GM23248 (cell line): Measurements from ENCODE around the gene TANGO6. TPM values are rescaled to one million over a fixed set of nuclear protein-coding genes. Genes with fewer than 3 reads are reported as not detected.

Experiments used
- DNase-seq: peaks from one replicate; pipeline ENCODE4 v3.0.0-alpha.2; 2015
- H2AFZ ChIP-seq: fragments of 200-600 bp; sonication (generic); 2 replicates; pipeline ENCODE4 v1.6.1; 2016; ENCODE audit warnings: antibody characterized with exemption
- H3F3A ChIP-seq: fragments of 200-600 bp; sonication (generic); 2 replicates; pipeline ENCODE4 v1.6.1; 2016; ENCODE audit warnings: mild to moderate bottlenecking, antibody characterized with exemption, mixed run types; ENCODE audit not compliant: insufficient read depth
- H3K27ac ChIP-seq: fragments of 200-600 bp; sonication (generic); 2 replicates; pipeline ENCODE4 v1.5.1; 2016; ENCODE audit warnings: mild to moderate bottlenecking
- H3K27me3 ChIP-seq: fragments of 200-600 bp; sonication (generic); replicated peaks from 2 replicates; pipeline ENCODE4 v1.6.1; 2016; ENCODE audit warnings: mild to moderate bottlenecking; ENCODE audit not compliant: insufficient read depth
- H3K36me3 ChIP-seq: fragments of 200-600 bp; sonication (generic); 2 replicates; pipeline ENCODE4 v1.6.1; 2016; ENCODE audit warnings: low read depth, mild to moderate bottlenecking
- H3K4me1 ChIP-seq: fragments of 200-600 bp; sonication (generic); 2 replicates; pipeline ENCODE4 v1.6.1; 2016; ENCODE audit warnings: mild to moderate bottlenecking; ENCODE audit not compliant: insufficient read depth
- H3K4me2 ChIP-seq: fragments of 200-600 bp; sonication (generic); one replicate; pipeline ENCODE4 v1.6.1; 2016; ENCODE audit warnings: mild to moderate bottlenecking; ENCODE audit not compliant: unreplicated experiment
- H3K4me3 ChIP-seq: fragments of 200-600 bp; sonication (generic); 2 replicates; pipeline ENCODE4 v1.5.1; 2016; ENCODE audit warnings: mild to moderate bottlenecking
- H3K79me2 ChIP-seq: fragments of 200-600 bp; sonication (generic); 2 replicates; pipeline ENCODE4 v1.6.1; 2016; ENCODE audit warnings: mild to moderate bottlenecking; ENCODE audit not compliant: insufficient read depth
- H3K9ac ChIP-seq: fragments of 200-600 bp; sonication (generic); 2 replicates; pipeline ENCODE4 v1.6.1; 2016; ENCODE audit warnings: mild to moderate bottlenecking
- H3K9me2 ChIP-seq: fragments of 200-600 bp; sonication (generic); 2 replicates; pipeline ENCODE4 v1.6.1; 2016; ENCODE audit warnings: mixed run types, mild to moderate bottlenecking, moderate library complexity; ENCODE audit not compliant: insufficient read depth
- H3K9me3 ChIP-seq: fragments of 200-600 bp; sonication (generic); one replicate; pipeline ENCODE4 v1.6.1; 2017; ENCODE audit warnings: low read depth
- H4K20me1 ChIP-seq: fragments of 200-600 bp; sonication (generic); 2 replicates; pipeline ENCODE4 v1.6.0; 2016; ENCODE audit not compliant: insufficient read depth
- EZH2 ChIP-seq: fragments of 200-600 bp; sonication (generic); IDR thresholded peaks from 2 replicates; pipeline ENCODE4 v1.6.1; 2018; ENCODE audit warnings: antibody characterized with exemption, mild to moderate bottlenecking; ENCODE audit not compliant: insufficient read depth, poor library complexity, severe bottlenecking
- EZH2phosphoT487 ChIP-seq: fragments of 200-600 bp; sonication (generic); IDR thresholded peaks from 2 replicates; pipeline ENCODE4 v1.6.1; 2018; ENCODE audit warnings: antibody characterized with exemption, moderate library complexity, mild to moderate bottlenecking, low read depth; ENCODE audit not compliant: insufficient read depth
- WGBS, 2 experiments: methylation state at CpG; one replicate each; pipeline ENCODE4 v1.1.6; 2015 to 2017; ENCODE audit warnings: low lambda C conversion rate in 2 of 2, low coverage in 1 of 2; ENCODE audit errors: missing lambda C conversion rate in 2 of 2; 5-methylcytosine and 5-hydroxymethylcytosine counted together
- in situ Hi-C: fragments of 300-500 bp; cut with MboI; formaldehyde crosslinking; loops from 2 replicates; pipeline ENCODE4 v1.15.0; 2020
- polyA plus RNA-seq: library from polyadenylated mRNA; unstranded; fragments of >200 nt; fragmentation: Nextera tagmentation; extraction: Ambion mirVana; gene quantifications from 2 replicates; pipeline ENCODE4 v1.2.1, GENCODE V29; 2016
- total RNA-seq: library from RNA; depleted of rRNA; stranded (reverse); fragments of >200 nt; shearing (Covaris generic); gene quantifications from 2 replicates; pipeline ENCODE4 v1.2.3, GENCODE V29; 2014

TANGO6 gene
- total and polyA plus RNA-seq, 2 experiments from 2014 or later, result 7.8 to 12.8 TPM

DNA sequence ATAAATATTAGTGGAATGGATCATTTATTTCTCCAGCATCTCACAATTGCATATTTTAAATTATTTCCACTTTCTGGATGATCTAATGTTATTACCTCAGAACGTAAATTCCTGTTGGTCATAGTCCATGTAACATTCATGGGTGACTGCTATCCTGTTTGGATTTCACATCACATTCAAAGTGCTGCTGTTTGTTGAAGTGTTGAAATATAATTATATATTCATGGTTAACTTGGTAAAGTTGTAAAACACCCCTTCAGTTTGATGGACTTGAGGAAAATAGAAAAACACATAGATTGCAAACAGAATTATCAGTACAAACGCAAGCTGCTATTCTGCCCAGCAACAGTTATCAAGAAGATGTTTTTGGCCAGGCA lies 59.6 kb downstream of the TANGO6 start:
- Histone ChIP-seq H3K36me3 (no peaks in the 10 kb centered on the region), H3K9me2 (no peaks in the 10 kb centered on the region), H3K4me1 (peaks cover 4% of the 10 kb centered on the region; the same call in 1 of the 2 replicates), H3K9me3 (no peaks in the 10 kb centered on the region), H2AFZ (no peak overlapping the region), H3K27ac (no peak overlapping the region), H3K4me2 (no peak overlapping the region), H3K9ac (no peak overlapping the region), H3K27me3 (no peaks in the 10 kb centered on the region), H4K20me1 (no peaks in the 10 kb centered on the region), H3F3A (peaks cover 11% of the 10 kb centered on the region), H3K4me3 (no peak overlapping the region), H3K79me2 (no peaks in the 10 kb centered on the region)
- no peak for DNase-seq
- TF ChIP-seq EZH2, result no peak
- TF ChIP-seq EZH2phosphoT487, result no peak
- in situ Hi-C loops, result loop anchor here (5.0 kb wide), 1 partner anchor 219 kb away; no protein-coding TSS in a partner anchor
- WGBS, 2 experiments, result 98 to 99% methylated on average over 2 of the region's 2 CpGs

DNA sequence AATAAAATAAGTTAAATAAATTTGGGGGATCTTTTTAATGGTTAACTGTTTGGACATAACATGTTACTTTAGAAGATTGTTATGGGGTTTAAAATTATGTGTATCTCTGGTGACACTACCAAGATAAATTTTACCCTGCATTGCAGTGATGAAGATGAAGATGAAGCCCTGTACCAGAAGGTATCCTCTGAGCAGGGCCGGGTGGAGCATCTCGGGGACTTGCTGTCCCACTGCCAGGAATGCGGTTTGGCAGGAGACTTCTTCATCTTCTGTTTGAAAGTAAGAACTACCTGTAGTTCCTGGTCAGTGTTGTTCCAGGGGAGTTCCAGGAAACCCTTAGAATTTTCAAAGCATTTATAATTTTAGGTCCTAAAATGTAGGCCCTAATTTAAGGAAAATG lies 64.0 kb downstream of the TANGO6 start:
- Histone ChIP-seq H3K36me3 (peaks cover 11% of the 10 kb centered on the region; the same call in 1 of the 2 replicates), H3F3A (peaks cover 5% of the 10 kb centered on the region), H2AFZ (no peak overlapping the region), H3K9me3 (no peaks in the 10 kb centered on the region), H3K27ac (no peak overlapping the region), H4K20me1 (no peaks in the 10 kb centered on the region), H3K27me3 (no peaks in the 10 kb centered on the region), H3K79me2 (no peaks in the 10 kb centered on the region), H3K4me2 (no peak overlapping the region), H3K9ac (no peak overlapping the region), H3K4me3 (no peak overlapping the region), H3K9me2 (no peaks in the 10 kb centered on the region), H3K4me1 (no peaks in the 10 kb centered on the region)
- TF ChIP-seq EZH2phosphoT487, result no peak
- TF ChIP-seq EZH2, result no peak
- DNase-seq, result no peak
- WGBS, 2 experiments, result 88% methylated on average over 3 of the region's 3 CpGs
- in situ Hi-C loops, result no loop called here

GRCh38 chr16:68907781-68908181 lies 64.5 kb downstream of the TANGO6 start:
- Histone ChIP-seq H3K27me3 (no peaks in the 10 kb centered on the region), H3F3A (0 out of 2 replicates have a peak, but pooled peaks cover under 1% of the 10 kb centered on the region), H3K4me2 (no peak overlapping the region), H3K27ac (no peak overlapping the region), H2AFZ (no peak overlapping the region), H3K9ac (no peak overlapping the region), H3K4me3 (no peak overlapping the region), H3K9me3 (no peaks in the 10 kb centered on the region), H4K20me1 (no peaks in the 10 kb centered on the region), H3K9me2 (no peaks in the 10 kb centered on the region), H3K36me3 (peaks cover 11% of the 10 kb centered on the region; the same call in 1 of the 2 replicates), H3K79me2 (no peaks in the 10 kb centered on the region), H3K4me1 (no peaks in the 10 kb centered on the region)
- in situ Hi-C loops, result no loop called here
- DNase-seq, result no peak
- no peak for TF ChIP-seq EZH2phosphoT487
- TF ChIP-seq EZH2, result no peak
- WGBS, 2 experiments, result 42 to 43% methylated on average over 3 of the region's 3 CpGs

- WGBS, 2 experiments, result 88 to 89% methylated on average over 8 of the region's 8 CpGs
- Histone ChIP-seq H3K27me3 (no peaks in the 10 kb centered on the region), H2AFZ (no peak overlapping the region), H3K9me2 (no peaks in the 10 kb centered on the region), H3K36me3 (peaks cover 11% of the 10 kb centered on the region; the same call in 1 of the 2 replicates), H4K20me1 (no peaks in the 10 kb centered on the region), H3F3A (no peaks in the 10 kb centered on the region), H3K79me2 (no peaks in the 10 kb centered on the region), H3K4me1 (no peaks in the 10 kb centered on the region), H3K4me3 (no peak overlapping the region), H3K9me3 (no peaks in the 10 kb centered on the region), H3K9ac (no peak overlapping the region), H3K27ac (no peak overlapping the region), H3K4me2 (no peak overlapping the region)
- TF ChIP-seq EZH2phosphoT487 (no peak), EZH2 (no peak)
- no peak for DNase-seq
- in situ Hi-C loops, result no loop called here
These were observed 65.9 kb downstream of the TANGO6 start for GRCh38 chr16:68909099-68909733.
